Rectal smooth muscle tissue (tissue), 1 donor: ENCODE results near the gene PLA2G4D.

Source experiments
- H3K27ac ChIP-seq: one replicate; pipeline ENCODE4 v1.7.0; 2013; ENCODE audit warnings: low read depth, low read length, inconsistent platforms
- H3K27me3 ChIP-seq: one replicate; pipeline ENCODE4 v1.7.0; 2013; ENCODE audit warnings: low read length; ENCODE audit not compliant: control insufficient read depth, insufficient read depth
- H3K36me3 ChIP-seq: one replicate; pipeline ENCODE4 v1.7.0; 2013; ENCODE audit warnings: low read length; ENCODE audit not compliant: control insufficient read depth, insufficient read depth
- H3K4me1 ChIP-seq: one replicate; pipeline ENCODE4 v1.7.0; 2013; ENCODE audit warnings: low read length; ENCODE audit not compliant: control insufficient read depth, insufficient read depth
- H3K4me3 ChIP-seq: one replicate; pipeline ENCODE4 v1.7.0; 2013; ENCODE audit warnings: low read length
- H3K9ac ChIP-seq: one replicate; pipeline ENCODE4 v1.7.0; 2013; ENCODE audit warnings: low read length

PLA2G4D gene

DNA sequence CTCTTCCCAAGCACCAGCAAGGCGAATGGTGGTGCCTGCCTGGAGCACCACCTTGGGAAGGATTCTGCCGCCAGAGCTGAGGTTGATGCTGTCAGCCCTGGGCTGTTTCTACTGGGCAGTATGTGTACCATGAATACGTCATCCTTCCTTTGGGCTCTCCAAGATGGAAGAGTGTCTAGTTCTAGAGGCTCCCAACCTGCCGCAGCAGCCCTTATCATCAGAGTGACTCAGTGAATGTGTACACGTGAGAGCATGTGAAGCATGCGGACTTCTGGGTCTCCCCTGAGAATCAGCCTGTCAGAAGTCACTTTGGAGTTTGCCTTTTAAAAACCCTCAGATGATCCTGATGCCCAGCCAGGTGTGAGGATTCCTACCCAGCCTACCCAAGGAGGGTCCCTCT lies 20.9 kb downstream of the PLA2G4D start:
- no peaks in the 10 kb centered on the region for H3K4me1 ChIP-seq

DNA sequence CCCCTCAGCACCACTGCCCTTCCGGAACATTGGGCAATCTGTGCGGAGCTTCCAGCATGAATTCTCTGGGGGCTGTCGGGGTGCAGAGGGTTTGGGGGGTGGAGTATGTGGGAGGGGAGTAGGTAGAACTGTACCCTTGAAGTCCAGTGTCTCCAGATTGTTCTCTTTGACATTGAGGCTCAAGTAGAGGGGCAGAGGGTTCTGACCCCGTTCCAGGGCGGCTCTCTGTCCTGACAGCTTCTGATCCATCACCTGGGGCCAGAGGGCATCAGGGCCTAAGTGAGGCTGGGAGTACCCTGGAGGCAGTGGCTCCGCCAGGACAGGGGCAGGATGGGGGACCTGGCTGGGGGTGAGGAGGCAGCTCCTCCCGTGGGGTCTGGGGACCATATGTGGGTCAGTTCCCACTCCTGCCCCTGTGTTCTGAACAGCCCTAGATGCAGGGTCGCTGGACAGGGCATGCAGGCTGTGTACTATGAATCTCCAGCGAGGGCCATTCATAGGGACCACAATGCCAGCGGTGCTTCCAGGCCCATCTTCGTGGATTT lies 22.1 kb downstream of the PLA2G4D start:
- no peak overlapping the region for H3K27ac ChIP-seq
- H3K27me3 ChIP-seq = no peaks in the 10 kb centered on the region
- no peaks in the 10 kb centered on the region for H3K4me1 ChIP-seq
- no peak overlapping the region for H3K9ac ChIP-seq
- H3K36me3 ChIP-seq = no peaks in the 10 kb centered on the region
- H3K4me3 ChIP-seq = no peak overlapping the region

More for the DNA sequence above, 20.9 kb downstream of the PLA2G4D start:
- Histone ChIP-seq H3K9ac (no peak overlapping the region), H3K4me3 (no peak overlapping the region), H3K27me3 (no peaks in the 10 kb centered on the region), H3K27ac (no peak overlapping the region), H3K36me3 (no peaks in the 10 kb centered on the region)

GRCh38 chr15:42071717-42072116 lies 22.6 kb downstream of the PLA2G4D start:
- no peak overlapping the region for H3K9ac ChIP-seq
- H3K4me3 ChIP-seq = no peak overlapping the region
- H3K4me1 ChIP-seq = no peaks in the 10 kb centered on the region
- no peak overlapping the region for H3K27ac ChIP-seq
- H3K36me3 ChIP-seq = no peaks in the 10 kb centered on the region
- no peaks in the 10 kb centered on the region for H3K27me3 ChIP-seq

- Histone ChIP-seq H3K27ac (no peak overlapping the region), H3K4me1 (no peaks in the 10 kb centered on the region), H3K27me3 (no peaks in the 10 kb centered on the region), H3K36me3 (no peaks in the 10 kb centered on the region), H3K9ac (no peak overlapping the region), H3K4me3 (no peak overlapping the region)
Measured at GRCh38 chr15:42070976-42071350, 23.4 kb downstream of the PLA2G4D start.

DNA sequence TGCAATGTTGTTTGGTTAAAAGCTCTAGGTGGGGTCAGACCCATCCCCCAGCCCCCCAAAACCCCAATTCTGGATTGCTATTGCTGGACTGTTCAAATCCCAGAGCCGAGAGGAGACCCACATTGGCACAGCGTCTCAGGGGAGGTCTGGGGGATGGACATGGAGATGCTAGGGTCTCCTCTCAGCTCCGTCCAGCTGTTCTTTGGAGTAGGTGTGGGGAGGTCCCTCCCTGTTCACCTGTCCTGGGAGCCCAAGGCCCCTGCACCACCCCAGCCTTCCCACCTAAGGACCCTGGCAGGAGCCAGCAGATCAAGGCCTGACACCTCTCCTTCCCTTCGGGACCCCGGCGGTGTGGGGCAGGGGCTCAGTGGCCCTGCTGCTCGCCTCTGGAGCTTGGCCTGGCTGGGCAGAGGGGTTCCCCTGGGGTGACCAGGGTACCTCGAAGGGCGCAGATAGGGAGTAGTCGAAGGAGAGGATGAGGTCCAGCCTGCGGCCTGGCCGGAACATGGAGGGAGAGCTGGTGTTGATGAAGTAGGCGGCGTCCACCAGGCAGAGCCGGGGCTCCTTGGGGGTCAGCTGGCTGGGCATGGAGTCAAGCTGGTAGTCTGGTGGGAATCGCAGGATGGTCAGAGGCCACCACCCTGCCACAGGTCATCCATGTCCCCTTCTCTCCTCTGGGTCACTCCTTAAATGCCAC lies 23.9 kb downstream of the PLA2G4D start:
- H3K4me3 ChIP-seq = no peak overlapping the region
- no peak overlapping the region for H3K27ac ChIP-seq
- H3K4me1 ChIP-seq = no peaks in the 10 kb centered on the region
- no peaks in the 10 kb centered on the region for H3K27me3 ChIP-seq
- H3K36me3 ChIP-seq = no peaks in the 10 kb centered on the region
- no peak overlapping the region for H3K9ac ChIP-seq

- no peak overlapping the region for H3K27ac ChIP-seq
- H3K27me3 ChIP-seq = no peaks in the 10 kb centered on the region
- H3K4me1 ChIP-seq = no peaks in the 10 kb centered on the region
- H3K36me3 ChIP-seq = no peaks in the 10 kb centered on the region
- no peak overlapping the region for H3K9ac ChIP-seq
- H3K4me3 ChIP-seq = no peak overlapping the region
Measured at GRCh38 chr15:42069496-42070278, 24.7 kb downstream of the PLA2G4D start.

DNA sequence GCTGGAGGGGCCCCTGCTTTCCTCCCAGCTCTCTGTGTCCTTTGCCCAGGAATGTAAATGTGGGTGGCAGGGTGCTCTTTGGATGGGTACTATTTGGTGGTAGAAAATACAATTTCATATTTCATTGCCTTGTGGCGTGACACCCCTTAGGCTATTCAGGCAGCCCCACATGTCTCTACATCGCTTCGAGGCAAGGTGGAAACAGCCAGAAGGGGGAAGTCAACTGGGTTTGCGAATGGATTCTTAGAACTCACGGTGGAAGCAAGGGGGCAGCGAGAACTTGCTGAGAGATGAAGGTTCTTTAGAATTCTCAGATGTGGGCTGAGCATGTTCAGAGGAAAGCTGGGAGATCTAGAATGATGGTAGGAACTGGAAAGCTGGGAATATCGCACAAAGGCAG lies 25.3 kb downstream of the PLA2G4D start:
- Histone ChIP-seq H3K27me3 (no peaks in the 10 kb centered on the region), H3K9ac (no peak overlapping the region), H3K27ac (no peak overlapping the region), H3K4me1 (no peaks in the 10 kb centered on the region), H3K4me3 (no peak overlapping the region), H3K36me3 (no peaks in the 10 kb centered on the region)

DNA sequence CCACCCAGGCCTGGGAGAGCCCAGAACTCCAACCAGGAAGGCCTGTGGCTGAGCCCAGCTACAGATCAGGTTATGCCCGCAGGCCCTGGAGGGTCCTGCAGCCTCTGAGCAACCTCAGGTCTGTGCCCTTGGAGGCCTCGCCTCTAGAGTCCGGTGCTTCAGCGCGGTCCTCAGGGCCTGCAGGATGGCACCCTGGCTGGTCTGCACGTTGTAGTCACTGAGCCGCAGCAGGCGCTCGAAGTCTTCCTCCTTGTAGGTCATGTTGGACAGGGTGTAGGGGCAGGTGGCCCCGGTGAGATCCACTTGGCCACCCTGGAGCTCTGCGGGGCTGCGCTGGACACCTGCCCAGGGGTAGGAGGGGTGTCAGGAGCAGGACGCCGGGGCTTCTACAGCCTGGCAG lies 25.8 kb downstream of the PLA2G4D start:
- no peaks in the 10 kb centered on the region for H3K36me3 ChIP-seq
- H3K4me1 ChIP-seq = no peaks in the 10 kb centered on the region
- H3K27me3 ChIP-seq = no peaks in the 10 kb centered on the region

DNA sequence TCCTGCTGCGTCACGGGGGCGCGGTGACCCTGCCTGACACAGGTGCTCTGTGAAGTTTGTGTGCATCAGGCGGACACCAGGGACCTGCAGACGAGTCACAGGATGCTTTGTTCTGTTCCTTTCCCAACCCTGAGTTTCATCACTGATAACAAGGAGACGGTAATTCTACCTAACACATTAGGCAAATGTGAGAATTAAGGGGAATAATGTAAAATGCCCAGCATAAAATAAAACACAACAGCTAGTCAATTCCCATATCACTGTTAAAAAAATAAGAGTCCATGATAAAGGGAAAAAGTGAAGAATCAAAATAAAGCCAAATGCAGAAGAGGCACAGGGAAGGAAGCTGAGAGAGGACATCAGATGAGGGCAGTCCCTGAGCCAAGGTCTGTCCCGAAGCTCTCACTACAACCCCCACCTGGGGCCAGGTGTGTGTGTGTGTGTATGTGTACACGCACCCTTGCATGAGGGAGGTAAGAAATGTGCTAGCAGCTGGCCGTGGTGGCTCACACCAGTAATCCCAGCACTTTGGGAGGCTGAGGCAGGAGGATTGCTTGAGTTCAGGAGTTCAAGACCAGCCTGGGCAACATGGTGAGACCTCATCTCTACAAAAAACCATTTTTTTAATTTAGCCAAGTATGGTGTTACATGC lies 27.5 kb downstream of the PLA2G4D start:
- Histone ChIP-seq H3K27me3 (no peaks in the 10 kb centered on the region), H3K27ac (no peak overlapping the region), H3K4me1 (no peaks in the 10 kb centered on the region), H3K36me3 (no peaks in the 10 kb centered on the region), H3K4me3 (no peak overlapping the region), H3K9ac (no peak overlapping the region)

More for the DNA sequence above, 25.8 kb downstream of the PLA2G4D start:
- Histone ChIP-seq H3K27ac (no peak overlapping the region), H3K4me3 (no peak overlapping the region), H3K9ac (no peak overlapping the region)

- no peak overlapping the region for H3K9ac ChIP-seq
- no peaks in the 10 kb centered on the region for H3K27me3 ChIP-seq
- no peaks in the 10 kb centered on the region for H3K36me3 ChIP-seq
- no peak overlapping the region for H3K4me3 ChIP-seq
- no peaks in the 10 kb centered on the region for H3K4me1 ChIP-seq
- no peak overlapping the region for H3K27ac ChIP-seq
Measured at GRCh38 chr15:42065468-42065867, 28.9 kb downstream of the PLA2G4D start.

DNA sequence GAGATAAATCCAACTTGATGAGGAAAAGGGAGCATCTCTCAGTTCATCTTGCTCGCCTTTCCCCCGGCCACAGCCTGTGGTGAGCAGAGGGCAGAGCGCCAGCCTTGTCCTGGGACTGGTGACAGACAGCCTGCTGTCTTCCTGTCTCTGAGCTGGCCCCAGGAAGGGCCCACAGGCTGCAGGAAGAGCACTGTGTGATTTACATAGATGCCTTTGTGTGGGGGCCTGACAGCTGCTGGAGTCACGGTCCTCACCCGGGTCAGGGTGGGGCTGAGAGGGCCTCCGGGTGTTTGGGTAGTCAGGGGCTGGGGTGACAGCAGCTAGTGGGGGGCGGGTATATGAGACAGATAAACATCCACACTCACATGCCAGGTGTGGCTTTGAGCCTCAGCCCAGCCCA lies 29.3 kb downstream of the PLA2G4D start:
- H3K4me3 ChIP-seq = no peak overlapping the region
- H3K27ac ChIP-seq = no peak overlapping the region
- H3K4me1 ChIP-seq = no peaks in the 10 kb centered on the region
- H3K27me3 ChIP-seq = no peaks in the 10 kb centered on the region
- no peaks in the 10 kb centered on the region for H3K36me3 ChIP-seq
- no peak overlapping the region for H3K9ac ChIP-seq

DNA sequence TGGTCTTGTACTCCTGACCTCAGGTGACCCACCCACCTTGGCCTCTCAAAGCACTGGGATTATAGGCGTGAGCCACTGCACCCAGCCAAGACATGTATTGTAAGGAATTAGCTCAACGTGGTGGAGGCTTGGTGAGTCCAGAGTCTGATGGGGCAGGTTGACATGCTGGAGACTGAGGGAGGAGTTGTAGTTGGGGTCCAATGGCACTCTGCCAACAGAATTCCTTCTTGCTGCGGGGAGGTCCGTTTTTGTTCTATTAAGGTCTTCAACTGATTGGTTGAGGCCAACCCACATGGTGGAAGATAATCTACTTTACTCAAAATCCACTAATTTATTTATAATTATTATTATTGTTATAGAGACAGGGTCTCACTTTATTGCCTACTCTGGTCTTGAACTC lies 30.1 kb downstream of the PLA2G4D start:
- no peaks in the 10 kb centered on the region for H3K4me1 ChIP-seq
- no peak overlapping the region for H3K4me3 ChIP-seq
- no peaks in the 10 kb centered on the region for H3K27me3 ChIP-seq
- H3K27ac ChIP-seq = no peak overlapping the region
- H3K36me3 ChIP-seq = no peaks in the 10 kb centered on the region
- H3K9ac ChIP-seq = no peak overlapping the region
